Progenitor cell of endocrine pancreas (in vitro differentiated cells): Measurements from ENCODE around the gene TTC23L. TPM values are rescaled to one million over a fixed set of nuclear protein-coding genes. Genes with fewer than 3 reads are reported as not detected.

ENCODE experiments used
- DNase-seq: peaks from one replicate; pipeline ENCODE4 v3.0.0; 2021; ENCODE audit warnings: low spot score; ENCODE audit not compliant: unreplicated experiment
- H3K27ac Mint-ChIP-seq: 2 replicates; pipeline ENCODE4 v1.8.0; 2021; ENCODE audit warnings: mild to moderate bottlenecking, moderate library complexity, mixed read lengths
- H3K27me3 Mint-ChIP-seq: 2 replicates; pipeline ENCODE4 v1.8.0; 2021; ENCODE audit warnings: mixed read lengths
- H3K36me3 Mint-ChIP-seq: 2 replicates; pipeline ENCODE4 v1.8.0; 2022; ENCODE audit warnings: mixed read lengths; ENCODE audit not compliant: insufficient read depth
- H3K4me1 Mint-ChIP-seq: 2 replicates; pipeline ENCODE4 v1.8.0; 2021; ENCODE audit warnings: low read depth, mixed read lengths
- H3K4me3 Mint-ChIP-seq: 2 replicates; pipeline ENCODE4 v1.8.0; 2021; ENCODE audit warnings: low read depth, mild to moderate bottlenecking, moderate library complexity, mixed read lengths
- H3K9me3 Mint-ChIP-seq: 2 replicates; pipeline ENCODE4 v1.8.0; 2021; ENCODE audit warnings: low read depth, mixed read lengths
- CTCF ChIP-seq: fragments of 200-600 bp; sonication (generic); IDR thresholded peaks from one replicate; pipeline ENCODE4 v1.5.0; 2021; ENCODE audit warnings: antibody characterized with exemption, mild to moderate bottlenecking; ENCODE audit not compliant: unreplicated experiment
- total RNA-seq: library from RNA; stranded (reverse); gene quantifications from 2 replicates; pipeline ENCODE4 v1.2.1, GENCODE V29; 2021

The TTC23L gene
- total RNA-seq, 1 donor from 2014 or later = 2.8 TPM

GRCh38 chr5:34929134-34929719 lies 90.3 kb downstream of the TTC23L start, which contains the start of gene DNAJC21:
DNAJC21 (plus strand) TSS chr5:34929559; CDS start chr5:34929820, 261 bp downstream.
- peak within 1 kb of the TSS; percentile 99 for H3K4me3 Mint-ChIP-seq
- peak; percentile 96 for DNase-seq
- H3K36me3 Mint-ChIP-seq = peaks cover 10% of the 10 kb centered on the region
- peak within 1 kb of the TSS; percentile 99 for H3K27ac Mint-ChIP-seq
- no peaks in the 10 kb centered on the region for H3K9me3 Mint-ChIP-seq
- no peak for TF ChIP-seq CTCF
- H3K27me3 Mint-ChIP-seq = no peaks in the 10 kb centered on the region
- H3K4me1 Mint-ChIP-seq = peaks cover 17% of the 10 kb centered on the region

- Mint-ChIP-seq H3K4me3 (peak overlapping the region; percentile 99), H3K36me3 (peaks cover 10% of the 10 kb centered on the region), H3K27me3 (no peaks in the 10 kb centered on the region), H3K9me3 (no peaks in the 10 kb centered on the region), H3K27ac (peak overlapping the region; percentile 99), H3K4me1 (peaks cover 16% of the 10 kb centered on the region)
- peak; percentile 5 for TF ChIP-seq CTCF
- DNase-seq = peak; percentile 69
Observed at GRCh38 chr5:34929720-34930461, 90.9 kb downstream of the TTC23L start.

DNA sequence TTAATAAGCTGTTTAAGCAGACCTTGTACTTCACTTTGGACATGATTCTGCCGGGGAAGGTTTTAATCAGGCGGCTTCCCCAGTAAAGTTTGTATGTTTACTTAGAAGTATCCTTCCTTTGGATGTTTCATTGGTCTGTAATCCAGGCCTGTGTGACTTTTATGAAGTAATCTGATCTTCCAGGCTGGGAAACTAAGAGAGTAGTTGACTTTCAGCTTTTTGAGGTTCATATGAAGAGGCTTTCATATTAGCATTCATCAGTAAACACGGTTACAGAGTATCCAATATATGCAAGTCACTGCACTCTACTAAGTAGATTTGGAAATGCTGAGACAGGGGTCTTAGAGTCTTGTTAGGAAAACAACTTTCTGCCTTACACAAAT lies 91.5 kb downstream of the TTC23L start:
- peaks cover 8% of the 10 kb centered on the region for H3K36me3 Mint-ChIP-seq
- no peaks in the 10 kb centered on the region for H3K27me3 Mint-ChIP-seq
- peaks cover 16% of the 10 kb centered on the region for H3K4me1 Mint-ChIP-seq
- DNase-seq = no peak
- TF ChIP-seq CTCF = no peak
- H3K9me3 Mint-ChIP-seq = no peaks in the 10 kb centered on the region
- H3K4me3 Mint-ChIP-seq = peak overlapping the region; percentile 99
- H3K27ac Mint-ChIP-seq = peak overlapping the region; percentile 99

DNA sequence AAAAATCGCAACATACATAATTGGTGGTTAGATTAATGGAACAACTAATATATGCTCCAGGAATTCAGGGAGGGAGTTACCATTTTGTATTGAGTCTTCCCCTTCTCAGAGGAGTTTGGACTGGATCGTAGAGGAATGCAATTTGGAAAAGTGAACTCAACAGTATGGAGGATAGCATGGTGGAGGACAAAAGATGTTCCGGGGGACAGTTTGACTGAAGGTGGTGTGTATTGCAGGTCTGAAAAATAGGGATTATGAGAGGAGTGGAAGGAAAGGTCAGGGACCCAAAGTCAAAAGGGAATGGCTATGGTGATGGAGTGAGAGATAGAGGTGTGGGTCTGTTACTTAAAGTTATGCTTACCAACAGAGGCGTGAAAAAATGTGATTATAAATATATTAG lies 91.9 kb downstream of the TTC23L start:
- no peaks in the 10 kb centered on the region for H3K27me3 Mint-ChIP-seq
- peaks cover 6% of the 10 kb centered on the region for H3K36me3 Mint-ChIP-seq
- no peaks in the 10 kb centered on the region for H3K9me3 Mint-ChIP-seq
- peaks cover 16% of the 10 kb centered on the region for H3K4me1 Mint-ChIP-seq
- no peak for DNase-seq
- H3K27ac Mint-ChIP-seq = peak overlapping the region; percentile 99
- no peak for TF ChIP-seq CTCF
- H3K4me3 Mint-ChIP-seq = peak overlapping the region; percentile 99

GRCh38 chr5:34932947-34933346 lies 94.0 kb downstream of the TTC23L start:
- Mint-ChIP-seq H3K27me3 (no peaks in the 10 kb centered on the region), H3K4me1 (peaks cover 16% of the 10 kb centered on the region), H3K9me3 (no peaks in the 10 kb centered on the region), H3K36me3 (peaks cover 11% of the 10 kb centered on the region), H3K4me3 (no peak overlapping the region), H3K27ac (no peak overlapping the region)
- no peak for TF ChIP-seq CTCF
- no peak for DNase-seq
